Measurements from ENCODE around the gene TRAF3IP3.

The TRAF3IP3 gene

GRCh38 chr1:209827384-209828262 lies 71.8 kb downstream of the TRAF3IP3 start, which contains the start of gene UTP25:
TSS of gene UTP25 (plus strand) at chr1:209827972. CDS start at chr1:209828064, 92 bp downstream.
- peak; percentile 87 to 89 for DNase-seq (ENCODE audit: low read depth in 2 of 2)

- no peak for DNase-seq (ENCODE audit: low read depth in 2 of 2)
Measured at GRCh38 chr1:209829716-209830115, 73.9 kb downstream of the TRAF3IP3 start.

GRCh38 chr1:209830722-209831121 lies 74.9 kb downstream of the TRAF3IP3 start:
- DNase-seq (ENCODE audit: low read depth in 2 of 2), result no peak

- no peak for DNase-seq (ENCODE audit: low read depth in 2 of 2)
Measured at GRCh38 chr1:209831615-209832014, 75.8 kb downstream of the TRAF3IP3 start.
